OCI-LY7 (cell line): ENCODE results near the gene EMILIN1. TPM values are rescaled to one million over a fixed set of nuclear protein-coding genes. Genes with fewer than 3 reads are reported as not detected.

Source experiments
- BruUV-seq: library from RNA; stranded (reverse); fragments of 400-500 nt; replicated peaks from 2 replicates; lab custom pipeline; 2021; lab: Mats Ljungman, UMichigan
- CTCF ChIA-PET: fragments of 300-600 bp; sonication (Branson Sonifier 250); formaldehyde crosslinking; loops from one replicate; lab custom pipeline; 2022; ENCODE audit warnings: antibody characterized with exemption; ENCODE audit not compliant: unreplicated experiment; lab: Charles Lee
- POLR2A ChIA-PET: fragments of 300-600 bp; sonication (Branson Sonifier 250); formaldehyde crosslinking; loops from one replicate; lab custom pipeline; 2022; ENCODE audit warnings: antibody characterized with exemption; lab: Charles Lee
- DNase-seq: peaks from one replicate; pipeline ENCODE4 v3.0.0-alpha.2; 2015; ENCODE audit warnings: low spot score
- H2AFZ ChIP-seq: fragments of 200-600 bp; sonication (generic), shearing (Covaris generic); 2 replicates; pipeline ENCODE4 v1.6.1; 2014; ENCODE audit warnings: mild to moderate bottlenecking, antibody characterized with exemption, low read length, moderate library complexity
- H3K27ac ChIP-seq: fragments of 200-600 bp; sonication (generic); 2 replicates; pipeline ENCODE4 v1.5.1; 2014; ENCODE audit warnings: mixed run types, low read depth, mild to moderate bottlenecking, moderate library complexity, low read length, inconsistent platforms; ENCODE audit not compliant: poor library complexity, severe bottlenecking
- H3K36me3 ChIP-seq: fragments of 200-600 bp; sonication (generic); 2 replicates; pipeline ENCODE4 v1.6.1; 2014; ENCODE audit warnings: mild to moderate bottlenecking, antibody characterized with exemption, low read length, moderate library complexity, mixed read lengths; ENCODE audit not compliant: insufficient read depth
- H3K4me1 ChIP-seq: fragments of 200-600 bp; sonication (generic); 2 replicates; pipeline ENCODE4 v1.5.1; 2014; ENCODE audit warnings: mild to moderate bottlenecking, low read length; ENCODE audit not compliant: insufficient read depth, poor library complexity, severe bottlenecking
- H3K4me2 ChIP-seq: fragments of 200-600 bp; sonication (generic); 2 replicates; pipeline ENCODE4 v1.6.1; 2014; ENCODE audit warnings: mild to moderate bottlenecking, low read length
- H3K4me3 ChIP-seq: fragments of 200-600 bp; sonication (generic); 2 replicates; pipeline ENCODE4 v1.5.1; 2014; ENCODE audit warnings: mild to moderate bottlenecking, low read depth, low read length; ENCODE audit not compliant: poor library complexity, severe bottlenecking
- H3K79me2 ChIP-seq: fragments of 200-600 bp; sonication (generic); 2 replicates; pipeline ENCODE4 v1.6.1; 2016; ENCODE audit warnings: low read depth, mild to moderate bottlenecking, low read length, moderate library complexity, mixed read lengths; ENCODE audit not compliant: insufficient read depth
- H3K9me2 ChIP-seq: fragments of 200-600 bp; sonication (generic); 2 replicates; pipeline ENCODE4 v1.6.1; 2016; ENCODE audit warnings: mild to moderate bottlenecking, low read length, mixed read lengths; ENCODE audit not compliant: insufficient read depth
- H3K9me3 ChIP-seq: fragments of 200-600 bp; sonication (generic); 2 replicates; pipeline ENCODE4 v1.6.1; 2014; ENCODE audit warnings: mild to moderate bottlenecking, mixed run types, low read length, mixed read lengths
- H4K20me1 ChIP-seq: fragments of 200-600 bp; sonication (generic); 2 replicates; pipeline ENCODE4 v1.6.1; 2014; ENCODE audit warnings: mild to moderate bottlenecking, antibody characterized with exemption, low read length, moderate library complexity, mixed read lengths; ENCODE audit not compliant: insufficient read depth
- CTCF ChIP-seq: fragments of 200-600 bp; sonication (generic); conservative IDR thresholded peaks from 2 replicates; pipeline ENCODE4 v1.5.1; 2014; ENCODE audit warnings: mild to moderate bottlenecking, antibody characterized with exemption, low read length, moderate library complexity, mixed read lengths
- EZH2phosphoT487 ChIP-seq: fragments of 200-600 bp; sonication (generic); IDR thresholded peaks from 2 replicates; pipeline ENCODE4 v1.6.1; 2018; ENCODE audit warnings: low read depth, borderline replicate concordance, mild to moderate bottlenecking, mixed run types, antibody characterized with exemption, low read length, moderate library complexity, mixed read lengths
- intact Hi-C: fragments of 100-400 bp; cut with micrococcal nuclease; formaldehyde crosslinking; loops from one replicate; pipeline ENCODE4 v1.10.0; 2022; ENCODE audit not compliant: unreplicated experiment
- total RNA-seq, 2 experiments: library from RNA; depleted of rRNA in 1 of 2; stranded (reverse); fragments of >200 nt in 1 of 2; shearing (Covaris generic) in 1 of 2; gene quantifications; 2 replicates each; pipeline ENCODE4 v1.2.3, GENCODE V29; 2014 to 2022

The EMILIN1 gene
- total RNA-seq, 2 experiments from 2014 or later: 2.2 to 2.7 TPM

GRCh38 chr2:27042159-27042661 lies 36.2 kb upstream of the EMILIN1 start:
- no TSS peak for BruUV-seq

GRCh38 chr2:27042985-27043634 lies 35.3 kb upstream of the EMILIN1 start:
- intact Hi-C loops: no loop called here
- Histone ChIP-seq H3K36me3 (peaks cover 52% of the 10 kb centered on the region), H3K9me2 (no peaks in the 10 kb centered on the region), H3K4me2 (no peak overlapping the region), H3K4me3 (no peak overlapping the region), H3K27ac (no peak overlapping the region), H2AFZ (no peak overlapping the region), H4K20me1 (no peaks in the 10 kb centered on the region), H3K4me1 (peaks cover 25% of the 10 kb centered on the region), H3K79me2 (no peaks in the 10 kb centered on the region), H3K9me3 (no peaks in the 10 kb centered on the region)
- no peak for DNase-seq
- TF ChIP-seq EZH2phosphoT487 (no peak), CTCF (no peak)
- ChIA-PET POLR2A (interaction anchor here (1.2 kb wide), 1 partner anchor 43 kb away, joined by 3 read pairs; no protein-coding TSS in a partner anchor), CTCF (no interaction called here)
- no TSS peak for BruUV-seq

More at GRCh38 chr2:27042159-27042661, 36.2 kb upstream of the EMILIN1 start:
- H3K4me1 ChIP-seq: peaks cover 25% of the 10 kb centered on the region
- TF ChIP-seq CTCF: no peak
- no peak for TF ChIP-seq EZH2phosphoT487
- intact Hi-C loops: no loop called here
- no peak overlapping the region for H2AFZ ChIP-seq
- no peaks in the 10 kb centered on the region for H3K79me2 ChIP-seq
- ChIA-PET CTCF (no interaction called here), POLR2A (interaction anchor here (1.7 kb wide), 1 partner anchor 8 kb away, joined by 9 read pairs; no protein-coding TSS in a partner anchor)
- peak; percentile 62 for DNase-seq
- H3K27ac ChIP-seq: peak overlapping the region; percentile 76
- no peaks in the 10 kb centered on the region for H3K9me3 ChIP-seq
- H3K9me2 ChIP-seq: no peaks in the 10 kb centered on the region
- no peak overlapping the region for H3K4me3 ChIP-seq
- H3K36me3 ChIP-seq: peaks cover 61% of the 10 kb centered on the region
- H3K4me2 ChIP-seq: peak overlapping the region; percentile 49; the same call in 1 of the 2 replicates
- H4K20me1 ChIP-seq: no peaks in the 10 kb centered on the region
